Measurements from ENCODE around the gene DRC1. TPM values are rescaled to one million over a fixed set of nuclear protein-coding genes. Genes with fewer than 3 reads are reported as not detected.
A peak's percentile ranks its signal among the peaks of the same experiment; 100 is the strongest.

Gene DRC1
- total RNA-seq, 2 experiments from 2014 or later: not detected

- H3K4me1 Mint-ChIP-seq: peaks cover 4% of the 10 kb centered on the region
- DNase-seq: no peak
- H3K36me3 Mint-ChIP-seq: no peaks in the 10 kb centered on the region
- no peak overlapping the region for H3K27ac Mint-ChIP-seq
- H3K27me3 Mint-ChIP-seq: peaks cover 17% of the 10 kb centered on the region
- POLR2A ChIA-PET: no interaction called here
- H3K4me3 Mint-ChIP-seq: no peak overlapping the region
- no peaks in the 10 kb centered on the region for H3K9me3 Mint-ChIP-seq
- no peak for ATAC-seq (ENCODE audit: low read depth)
Measured at GRCh38 chr2:26438926-26439325, 37.2 kb downstream of the DRC1 start.

GRCh38 chr2:26442301-26442700, 40.6 kb downstream of the DRC1 start:
- no peak for ATAC-seq (ENCODE audit: low read depth)

GRCh38 chr2:26442707-26443106, 41.0 kb downstream of the DRC1 start:
- DNase-seq: no peak
- POLR2A ChIA-PET: no interaction called here
- Mint-ChIP-seq H3K36me3 (no peaks in the 10 kb centered on the region), H3K4me1 (peaks cover 4% of the 10 kb centered on the region), H3K27me3 (peaks cover 12% of the 10 kb centered on the region), H3K4me3 (no peak overlapping the region), H3K9me3 (no peaks in the 10 kb centered on the region), H3K27ac (no peak overlapping the region)
- no peak for ATAC-seq (ENCODE audit: low read depth)

More at GRCh38 chr2:26442301-26442700, 40.6 kb downstream of the DRC1 start:
- no peak overlapping the region for H3K4me3 Mint-ChIP-seq
- POLR2A ChIA-PET: no interaction called here
- DNase-seq: no peak
- H3K4me1 Mint-ChIP-seq: peaks cover 4% of the 10 kb centered on the region
- H3K27ac Mint-ChIP-seq: no peak overlapping the region
- H3K36me3 Mint-ChIP-seq: no peaks in the 10 kb centered on the region
- no peaks in the 10 kb centered on the region for H3K9me3 Mint-ChIP-seq
- H3K27me3 Mint-ChIP-seq: peaks cover 13% of the 10 kb centered on the region

- no peaks in the 10 kb centered on the region for H3K9me3 Mint-ChIP-seq
- H3K36me3 Mint-ChIP-seq: no peaks in the 10 kb centered on the region
- H3K27ac Mint-ChIP-seq: no peak overlapping the region
- peaks cover under 1% of the 10 kb centered on the region for H3K4me1 Mint-ChIP-seq
- ATAC-seq (ENCODE audit: low read depth): no peak
- H3K27me3 Mint-ChIP-seq: no peaks in the 10 kb centered on the region
- POLR2A ChIA-PET: no interaction called here
- H3K4me3 Mint-ChIP-seq: no peak overlapping the region
- no peak for DNase-seq
Measured at GRCh38 chr2:26444236-26444635, 42.5 kb downstream of the DRC1 start.

GRCh38 chr2:26448651-26449050, 46.9 kb downstream of the DRC1 start:
- Mint-ChIP-seq H3K27ac (no peak overlapping the region), H3K4me1 (no peaks in the 10 kb centered on the region), H3K4me3 (no peak overlapping the region), H3K36me3 (no peaks in the 10 kb centered on the region), H3K27me3 (peaks cover 5% of the 10 kb centered on the region), H3K9me3 (no peaks in the 10 kb centered on the region)
- no peak for DNase-seq
- POLR2A ChIA-PET: no interaction called here
- no peak for ATAC-seq (ENCODE audit: low read depth)

GRCh38 chr2:26449278-26450030, 47.7 kb downstream of the DRC1 start:
- DNase-seq (no peak), ATAC-seq (ENCODE audit: low read depth) (no peak)
- H3K4me1 Mint-ChIP-seq: no peaks in the 10 kb centered on the region
- peaks cover 5% of the 10 kb centered on the region for H3K27me3 Mint-ChIP-seq
- H3K27ac Mint-ChIP-seq: no peak overlapping the region
- H3K4me3 Mint-ChIP-seq: no peak overlapping the region
- no peaks in the 10 kb centered on the region for H3K9me3 Mint-ChIP-seq
- H3K36me3 Mint-ChIP-seq: no peaks in the 10 kb centered on the region
- POLR2A ChIA-PET: no interaction called here

- Mint-ChIP-seq H3K9me3 (no peaks in the 10 kb centered on the region), H3K27ac (no peak overlapping the region)
Measured at GRCh38 chr2:26450031-26450635, 48.4 kb downstream of the DRC1 start.

GRCh38 chr2:26451700-26452099, 50.0 kb downstream of the DRC1 start:
- ATAC-seq (ENCODE audit: low read depth): no peak
- H3K36me3 Mint-ChIP-seq: no peaks in the 10 kb centered on the region
- H3K9me3 Mint-ChIP-seq: no peaks in the 10 kb centered on the region
- H3K27ac Mint-ChIP-seq: no peak overlapping the region
- peaks cover 2% of the 10 kb centered on the region for H3K4me1 Mint-ChIP-seq
- POLR2A ChIA-PET: interaction anchor here (1.7 kb wide), 1 partner anchor 9 kb away, joined by 5 read pairs; no protein-coding TSS in a partner anchor
- DNase-seq: no peak
- no peak overlapping the region for H3K4me3 Mint-ChIP-seq
- peaks cover 5% of the 10 kb centered on the region for H3K27me3 Mint-ChIP-seq

More at GRCh38 chr2:26450031-26450635, 48.4 kb downstream of the DRC1 start:
- Mint-ChIP-seq H3K27me3 (peaks cover 5% of the 10 kb centered on the region), H3K36me3 (no peaks in the 10 kb centered on the region), H3K4me3 (no peak overlapping the region), H3K4me1 (no peaks in the 10 kb centered on the region)
- DNase-seq (no peak), ATAC-seq (ENCODE audit: low read depth) (no peak)
- POLR2A ChIA-PET: interaction anchor here (1.7 kb wide), 1 partner anchor 10 kb away, joined by 5 read pairs; no protein-coding TSS in a partner anchor

- POLR2A ChIA-PET: no interaction called here
- Mint-ChIP-seq H3K27ac (no peak overlapping the region), H3K27me3 (peaks cover 5% of the 10 kb centered on the region), H3K36me3 (no peaks in the 10 kb centered on the region), H3K9me3 (no peaks in the 10 kb centered on the region), H3K4me3 (no peak overlapping the region), H3K4me1 (peaks cover 2% of the 10 kb centered on the region)
- DNase-seq: no peak
- no peak for ATAC-seq (ENCODE audit: low read depth)
Measured at GRCh38 chr2:26453421-26454329, 52.0 kb downstream of the DRC1 start.

- no peak overlapping the region for H3K27ac Mint-ChIP-seq
- H3K36me3 Mint-ChIP-seq: no peaks in the 10 kb centered on the region
- no peak overlapping the region for H3K4me3 Mint-ChIP-seq
- ATAC-seq (ENCODE audit: low read depth): no peak
- POLR2A ChIA-PET: no interaction called here
- peaks cover 2% of the 10 kb centered on the region for H3K4me1 Mint-ChIP-seq
- H3K9me3 Mint-ChIP-seq: no peaks in the 10 kb centered on the region
- DNase-seq: peak; percentile 27
- H3K27me3 Mint-ChIP-seq: peaks cover 5% of the 10 kb centered on the region
Measured at GRCh38 chr2:26454561-26455001, 52.9 kb downstream of the DRC1 start.

- H3K4me3 Mint-ChIP-seq: no peak overlapping the region
- no peak for DNase-seq
- no peaks in the 10 kb centered on the region for H3K9me3 Mint-ChIP-seq
- H3K36me3 Mint-ChIP-seq: no peaks in the 10 kb centered on the region
- POLR2A ChIA-PET: interaction anchor here (0.6 to 1.6 kb wide), 3 partner anchors 14 to 106 kb away, joined by 3 to 5 read pairs (median 4); partner anchors contain the start of gene OTOF
- no peak overlapping the region for H3K27ac Mint-ChIP-seq
- H3K27me3 Mint-ChIP-seq: peaks cover 5% of the 10 kb centered on the region
- H3K4me1 Mint-ChIP-seq: peaks cover 4% of the 10 kb centered on the region
- ATAC-seq (ENCODE audit: low read depth): no peak
Measured at GRCh38 chr2:26455037-26455669, 53.4 kb downstream of the DRC1 start.

GRCh38 chr2:26455670-26456439, 54.1 kb downstream of the DRC1 start:
- no peak for ATAC-seq (ENCODE audit: low read depth)
- peak overlapping the region; percentile 54 for H3K27ac Mint-ChIP-seq

More at GRCh38 chr2:26455670-26456439, 54.1 kb downstream of the DRC1 start:
- peaks cover 4% of the 10 kb centered on the region for H3K4me1 Mint-ChIP-seq
- H3K27me3 Mint-ChIP-seq: peaks cover 5% of the 10 kb centered on the region
- no peaks in the 10 kb centered on the region for H3K9me3 Mint-ChIP-seq
- no peak overlapping the region for H3K4me3 Mint-ChIP-seq
- H3K36me3 Mint-ChIP-seq: no peaks in the 10 kb centered on the region
- DNase-seq: no peak
- POLR2A ChIA-PET: interaction anchor here (0.6 to 1.6 kb wide), 4 partner anchors 12 to 107 kb away, joined by 3 to 5 read pairs (median 4); partner anchors contain the start of gene OTOF
